ENCODE measurements around the gene CHST15.

GRCh38 chr10:124028700-124029480, 64.5 kb downstream of the CHST15 start:
- TF ChIP-seq CTCF (IDR thresholded peaks at IDR 0.05) (no peak), POLR2A (IDR thresholded peaks at IDR 0.05) (no peak)
